AG04450 (cell line): ENCODE data around the gene PPM1A. TPM values are rescaled to one million over a fixed set of nuclear protein-coding genes. Genes with fewer than 3 reads are reported as not detected.
"Not testable (repeated sequence)": the region's sequence is repeated elsewhere in the genome, so short reads cannot be mapped to it uniquely, and the experiment has no call there.

ENCODE experiments used
- CTCF ChIA-PET: fragments of 300-600, 350-600 bp; formaldehyde crosslinking; extraction: SDS; loops from one replicate; lab custom pipeline; 2022; ENCODE audit warnings: antibody characterized with exemption, inconsistent platforms; lab: Charles Lee
- POLR2A ChIA-PET: fragments of 350-600 bp; formaldehyde crosslinking; extraction: SDS; loops from one replicate; lab custom pipeline; 2021; ENCODE audit warnings: antibody characterized with exemption, inconsistent platforms; lab: Yijun Ruan, JAX
- DNase-seq: peaks from one replicate; pipeline ENCODE4 v3.0.0-alpha.2; 2011; ENCODE audit warnings: low read depth, low spot score
- H3K27ac ChIP-seq: one replicate; pipeline ENCODE4 v1.5.1; 2012; ENCODE audit warnings: low read depth, low read length, control low read depth
- H3K27me3 ChIP-seq: one replicate; pipeline ENCODE4 v1.6.0; 2012; ENCODE audit warnings: low read length; ENCODE audit not compliant: control insufficient read depth, insufficient read depth
- H3K4me3 ChIP-seq: 2 replicates; pipeline ENCODE4 v1.5.1; 2011; ENCODE audit warnings: mild to moderate bottlenecking, low read depth, low read length, control low read depth
- H3K9me3 ChIP-seq: 2 replicates; pipeline ENCODE4 v1.5.1; 2012; ENCODE audit warnings: low read length; ENCODE audit not compliant: control insufficient read depth, insufficient read depth
- polyA plus RNA-seq: library from polyadenylated mRNA; depleted of rRNA; stranded (reverse); fragments of >200 nt; gene quantifications from 2 replicates; pipeline ENCODE4 v1.2.3, GENCODE V29; 2011
- TF ChIP-seq, protein P1 (sequence below): IDR thresholded peaks from 2 replicates; pipeline ENCODE4 v1.5.1; 2011; ENCODE audit warnings: low read depth, low read length, control low read depth, inconsistent platforms

Gene PPM1A
- polyA plus RNA-seq, 1 experiment = 44.1 TPM

DNA sequence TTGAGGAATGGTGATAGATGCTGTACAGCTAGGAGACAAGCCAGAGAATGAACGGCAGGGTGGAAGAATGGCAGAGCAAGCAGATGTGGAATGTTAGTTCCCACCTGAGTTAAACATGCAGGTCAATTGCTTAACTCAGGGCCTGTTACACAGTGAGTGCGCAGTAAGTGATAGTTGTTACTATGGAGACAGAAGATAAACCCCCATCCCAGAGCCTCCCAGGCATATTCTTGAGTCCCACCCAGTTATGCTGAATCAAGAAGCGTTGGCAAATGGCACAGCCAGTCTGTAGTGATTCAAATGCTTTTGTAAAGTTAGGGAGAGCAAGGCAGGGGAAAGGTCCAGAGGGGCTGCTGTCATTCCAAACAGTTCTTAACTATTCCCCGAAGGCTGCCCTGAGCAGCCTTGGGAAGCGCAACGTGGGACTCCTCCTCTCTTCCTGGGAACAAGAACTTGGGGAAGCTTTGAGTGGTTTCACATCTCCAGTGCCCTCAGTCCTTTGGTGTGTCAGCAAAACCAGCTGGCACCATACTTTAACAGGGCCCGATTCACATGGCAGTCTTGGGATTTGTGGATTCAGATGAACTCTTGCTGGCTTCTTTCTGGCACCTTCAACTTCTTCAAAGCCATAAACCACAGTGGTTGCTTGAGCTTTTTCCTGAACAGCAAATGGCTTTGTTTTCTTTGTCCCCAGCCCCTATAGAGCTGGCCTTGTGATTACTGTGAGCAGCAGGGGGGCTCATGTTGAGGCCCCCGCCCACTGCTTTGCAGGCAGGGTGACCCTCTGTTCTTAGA lies 66.4 kb downstream of the PPM1A start:
- Histone ChIP-seq H3K27me3 (peaks cover 17% of the 10 kb centered on the region), H3K27ac (no peak overlapping the region), H3K9me3 (no peaks in the 10 kb centered on the region), H3K4me3 (no peak overlapping the region)
- DNase-seq = no peak
- ChIA-PET POLR2A (no interaction called here), CTCF (no interaction called here)
- TF ChIP-seq, protein P1, sequence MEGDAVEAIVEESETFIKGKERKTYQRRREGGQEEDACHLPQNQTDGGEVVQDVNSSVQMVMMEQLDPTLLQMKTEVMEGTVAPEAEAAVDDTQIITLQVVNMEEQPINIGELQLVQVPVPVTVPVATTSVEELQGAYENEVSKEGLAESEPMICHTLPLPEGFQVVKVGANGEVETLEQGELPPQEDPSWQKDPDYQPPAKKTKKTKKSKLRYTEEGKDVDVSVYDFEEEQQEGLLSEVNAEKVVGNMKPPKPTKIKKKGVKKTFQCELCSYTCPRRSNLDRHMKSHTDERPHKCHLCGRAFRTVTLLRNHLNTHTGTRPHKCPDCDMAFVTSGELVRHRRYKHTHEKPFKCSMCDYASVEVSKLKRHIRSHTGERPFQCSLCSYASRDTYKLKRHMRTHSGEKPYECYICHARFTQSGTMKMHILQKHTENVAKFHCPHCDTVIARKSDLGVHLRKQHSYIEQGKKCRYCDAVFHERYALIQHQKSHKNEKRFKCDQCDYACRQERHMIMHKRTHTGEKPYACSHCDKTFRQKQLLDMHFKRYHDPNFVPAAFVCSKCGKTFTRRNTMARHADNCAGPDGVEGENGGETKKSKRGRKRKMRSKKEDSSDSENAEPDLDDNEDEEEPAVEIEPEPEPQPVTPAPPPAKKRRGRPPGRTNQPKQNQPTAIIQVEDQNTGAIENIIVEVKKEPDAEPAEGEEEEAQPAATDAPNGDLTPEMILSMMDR = no peak

DNA sequence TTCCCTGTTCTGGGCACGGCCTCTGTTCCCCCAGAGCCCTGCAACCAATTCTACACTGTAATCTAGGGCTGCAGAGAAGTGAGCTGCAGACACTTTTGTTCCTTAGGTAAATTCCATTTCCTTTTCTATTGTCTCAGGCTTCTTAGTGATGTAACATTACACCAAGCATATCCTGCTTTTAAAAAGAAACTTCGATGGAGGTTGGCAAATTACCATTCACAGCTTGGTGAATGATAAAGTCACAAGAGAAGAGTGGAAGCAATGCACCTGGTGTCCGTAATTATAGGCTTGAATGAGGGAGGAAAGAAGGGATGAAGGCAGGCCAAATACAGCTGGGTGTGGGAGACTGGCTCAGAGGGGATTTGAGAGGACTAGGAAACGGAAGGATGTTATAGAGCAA lies 68.6 kb downstream of the PPM1A start:
- no peak for DNase-seq
- no peak overlapping the region for H3K27ac ChIP-seq
- no peak overlapping the region for H3K4me3 ChIP-seq
- H3K27me3 ChIP-seq = peaks cover 20% of the 10 kb centered on the region
- H3K9me3 ChIP-seq = no peaks in the 10 kb centered on the region
- ChIA-PET POLR2A (no interaction called here), CTCF (no interaction called here)
- TF ChIP-seq, protein P1 = no peak

DNA sequence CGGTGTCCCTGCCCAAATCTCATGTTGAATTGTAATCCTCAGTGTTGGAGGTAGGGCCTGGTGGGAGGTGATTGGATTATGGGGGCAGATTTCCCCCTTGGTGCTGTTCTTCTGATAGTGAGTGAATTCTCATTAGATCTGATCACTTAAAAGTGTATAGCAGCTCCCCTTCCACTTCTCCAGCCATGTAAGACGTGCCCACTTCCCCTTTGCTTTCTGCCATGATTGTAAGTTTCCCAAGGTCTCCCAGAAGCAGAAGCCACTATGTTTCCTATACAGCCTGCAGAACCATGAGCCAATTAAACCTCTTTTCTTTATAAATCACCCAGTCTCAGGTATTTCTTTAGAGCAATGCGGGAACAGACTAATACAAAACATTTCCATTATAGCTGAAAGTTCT lies 71.8 kb downstream of the PPM1A start:
- CTCF ChIA-PET = interaction anchor here (2.5 kb wide), 1 partner anchor 11 kb away, joined by 20 read pairs; no protein-coding TSS in a partner anchor
- DNase-seq, POLR2A ChIA-PET, H3K27ac ChIP-seq, H3K4me3 ChIP-seq, H3K9me3 ChIP-seq: not testable (repeated sequence)
- peaks cover 17% of the 10 kb centered on the region for H3K27me3 ChIP-seq

DNA sequence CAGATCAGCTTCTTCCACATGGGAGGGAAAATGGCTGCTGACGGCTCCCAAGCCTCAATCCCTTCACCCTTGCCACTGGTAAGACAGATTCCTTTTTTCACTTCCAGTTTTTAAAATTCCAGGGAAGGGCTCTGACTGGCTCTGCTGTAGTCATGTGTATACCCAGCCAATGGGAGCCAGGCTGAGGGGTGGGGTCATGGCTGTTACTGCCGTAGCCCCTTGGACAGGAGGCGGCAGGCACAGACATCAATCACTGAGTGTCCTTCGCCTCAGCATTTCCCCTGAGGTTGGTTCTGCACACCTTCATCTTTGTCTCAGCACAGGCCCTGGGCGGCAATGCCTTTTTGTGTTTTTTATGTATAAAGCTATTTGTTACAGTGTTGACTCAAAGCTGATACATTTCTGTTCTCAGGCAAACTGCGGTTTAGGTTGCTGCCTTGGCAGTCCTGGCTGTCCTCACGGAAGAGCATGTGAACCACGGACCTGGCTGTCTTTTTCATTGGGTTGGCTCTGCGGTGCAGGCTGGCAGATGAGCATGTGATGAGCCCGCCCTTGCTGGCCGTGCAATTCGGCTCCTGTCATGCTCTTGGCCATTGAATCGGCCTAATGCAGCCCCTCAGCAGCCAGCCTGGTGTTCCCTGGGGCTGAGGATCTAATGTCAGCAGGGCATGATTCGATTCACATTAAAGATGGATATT lies 74.3 kb downstream of the PPM1A start:
- CTCF ChIA-PET = interaction anchor here (1.3 to 2.5 kb wide), 2 partner anchors 9 to 27 kb away, joined by 3 to 20 read pairs; no protein-coding TSS in a partner anchor
- no peak for DNase-seq
- Histone ChIP-seq H3K9me3 (no peaks in the 10 kb centered on the region), H3K4me3 (no peak overlapping the region), H3K27ac (no peak overlapping the region), H3K27me3 (peaks cover 19% of the 10 kb centered on the region)
- TF ChIP-seq, protein P1 = no peak
- POLR2A ChIA-PET = no interaction called here

DNA sequence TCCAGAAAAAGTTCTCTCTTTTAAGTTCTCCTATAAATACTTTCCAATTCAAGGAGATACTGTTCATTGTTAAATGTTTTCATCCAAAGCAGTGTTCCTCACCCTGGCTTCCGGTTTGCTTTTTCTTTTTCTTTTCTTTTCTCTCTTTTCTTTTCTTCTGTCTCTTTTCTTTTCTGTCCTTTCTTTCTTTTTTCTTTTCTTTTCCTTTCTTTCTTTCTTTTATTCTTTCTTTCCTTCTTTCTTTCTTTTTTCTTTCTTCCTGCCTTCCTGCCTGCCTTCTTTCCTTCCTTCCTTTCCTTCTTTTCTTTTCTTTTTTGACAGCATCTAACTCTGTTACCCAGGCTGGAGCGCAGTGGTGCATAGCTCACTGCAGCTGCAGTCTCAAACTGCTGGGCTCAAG lies 75.8 kb downstream of the PPM1A start:
- no peaks in the 10 kb centered on the region for H3K9me3 ChIP-seq
- CTCF ChIA-PET = interaction anchor here (0.6 to 1.3 kb wide), 2 partner anchors 25 to 93 kb away, joined by 3 read pairs; no protein-coding TSS in a partner anchor
- TF ChIP-seq, protein P1 = no peak
- POLR2A ChIA-PET = no interaction called here
- H3K4me3 ChIP-seq = no peak overlapping the region
- H3K27ac ChIP-seq = no peak overlapping the region
- peaks cover 26% of the 10 kb centered on the region for H3K27me3 ChIP-seq
- no peak for DNase-seq
